ENCODE results near the gene SPDYE5.
"Not testable (repeated sequence)": the region's sequence is repeated elsewhere in the genome, so short reads cannot be mapped to it uniquely, and the experiment has no call there.

The SPDYE5 gene

GRCh38 chr7:75509033-75509432, 16.9 kb downstream of the SPDYE5 start:
- H3K9me3 ChIP-seq (ENCODE audit: low read length); H3K36me3 ChIP-seq (ENCODE audit: insufficient read depth, low read length); H3K4me1 ChIP-seq (ENCODE audit: insufficient read depth, low read length); H3K27ac ChIP-seq (ENCODE audit: low read depth, low read length); H3K4me3 ChIP-seq (ENCODE audit: low read depth in 1 of 2, low read length in 2 of 2); H3K9ac ChIP-seq (ENCODE audit: low read length); H3K27me3 ChIP-seq (ENCODE audit: control insufficient read depth in 1 of 2, insufficient read depth in 2 of 2, low read length in 2 of 2): not testable (repeated sequence)

DNA sequence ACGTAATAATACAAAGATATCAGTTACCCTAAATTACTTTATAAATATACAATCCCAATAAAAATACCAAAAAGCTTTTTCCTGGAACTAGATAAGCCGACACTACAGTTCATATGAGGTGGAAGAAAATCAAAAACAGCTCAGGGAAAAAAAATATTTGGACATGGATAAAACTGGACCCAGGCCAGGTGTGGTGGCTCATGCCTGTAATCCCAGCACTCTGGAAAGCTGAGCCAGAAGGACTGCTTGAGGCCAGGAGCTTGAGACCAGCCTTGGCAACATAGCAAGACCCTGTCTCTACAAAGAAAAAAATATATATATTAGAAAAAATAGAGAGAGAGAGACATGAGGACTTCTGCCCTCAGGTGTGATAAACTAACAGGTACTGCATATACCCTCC, 26.7 kb downstream of the SPDYE5 start:
- H3K27ac ChIP-seq (ENCODE audit: low read depth, low read length); H3K4me3 ChIP-seq (ENCODE audit: low read depth in 1 of 2, low read length in 2 of 2); H3K36me3 ChIP-seq (ENCODE audit: insufficient read depth, low read length); H3K9me3 ChIP-seq (ENCODE audit: low read length); H3K27me3 ChIP-seq (ENCODE audit: control insufficient read depth in 1 of 2, insufficient read depth in 2 of 2, low read length in 2 of 2); H3K9ac ChIP-seq (ENCODE audit: low read length); H3K4me1 ChIP-seq (ENCODE audit: insufficient read depth, low read length): not testable (repeated sequence)

DNA sequence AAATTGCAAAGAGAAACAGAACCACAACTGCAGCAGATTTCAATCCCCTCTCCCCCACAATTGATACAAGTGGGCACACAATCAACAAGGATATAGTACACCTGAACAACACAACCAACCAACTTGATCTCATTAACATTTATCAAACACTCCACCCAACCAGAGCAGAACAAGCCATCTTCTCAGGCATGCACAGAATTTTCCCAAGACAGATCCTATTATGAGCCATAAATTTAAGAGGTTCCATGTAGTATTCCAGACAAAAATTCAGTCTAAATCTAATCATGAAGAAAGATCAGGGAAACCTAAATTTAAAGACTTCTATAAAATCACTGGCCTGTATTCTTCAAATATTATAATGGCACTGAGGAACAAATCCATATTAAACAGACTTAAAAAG, 29.6 kb downstream of the SPDYE5 start:
- not testable (repeated sequence) for H3K27ac ChIP-seq (ENCODE audit: low read depth, low read length); H3K27me3 ChIP-seq (ENCODE audit: control insufficient read depth in 1 of 2, insufficient read depth in 2 of 2, low read length in 2 of 2); H3K4me3 ChIP-seq (ENCODE audit: low read depth in 1 of 2, low read length in 2 of 2); H3K4me1 ChIP-seq (ENCODE audit: insufficient read depth, low read length); H3K9me3 ChIP-seq (ENCODE audit: low read length); H3K9ac ChIP-seq (ENCODE audit: low read length)
- H3K36me3 ChIP-seq (ENCODE audit: insufficient read depth, low read length) = peaks cover 14% of the 10 kb centered on the region

- Histone ChIP-seq H3K36me3 (ENCODE audit: insufficient read depth, low read length) (peaks cover 14% of the 10 kb centered on the region), H3K9ac (ENCODE audit: low read length) (peak overlapping the region; percentile 57), H3K27ac (ENCODE audit: low read depth, low read length) (peak overlapping the region; percentile 96), H3K4me3 (ENCODE audit: low read depth in 1 of 2, low read length in 2 of 2) (peak overlapping the region; percentile 64 to 99)
- not testable (repeated sequence) for H3K9me3 ChIP-seq (ENCODE audit: low read length); H3K27me3 ChIP-seq (ENCODE audit: control insufficient read depth in 1 of 2, insufficient read depth in 2 of 2, low read length in 2 of 2); H3K4me1 ChIP-seq (ENCODE audit: insufficient read depth, low read length)
Measured at GRCh38 chr7:75527224-75527722, 35.2 kb downstream of the SPDYE5 start.

DNA sequence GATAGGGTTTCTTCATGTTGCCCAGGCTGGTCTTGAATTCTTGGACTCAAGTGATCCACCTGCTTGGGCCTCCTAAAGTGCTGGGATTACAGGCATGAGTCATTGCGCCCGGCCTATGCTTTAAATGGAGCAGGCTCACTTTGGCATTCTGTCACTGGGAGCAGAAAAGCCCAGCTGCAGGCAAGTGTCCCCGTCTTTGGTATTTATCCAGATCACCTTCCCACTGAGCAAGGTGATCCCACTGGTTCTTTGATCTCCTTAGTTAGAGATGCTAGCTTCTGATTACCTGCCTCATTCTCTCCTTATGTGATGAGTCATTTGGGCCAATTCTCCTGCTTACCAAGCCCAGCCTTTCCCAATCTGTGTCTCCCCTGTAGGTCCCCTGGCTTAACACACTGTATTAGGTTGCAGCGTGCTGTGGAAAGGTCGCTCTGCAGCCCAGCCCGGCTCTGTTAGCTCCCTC, 39.3 kb downstream of the SPDYE5 start:
- H3K27me3 ChIP-seq (ENCODE audit: control insufficient read depth in 1 of 2, insufficient read depth in 2 of 2, low read length in 2 of 2) = no peaks in the 10 kb centered on the region
- no peaks in the 10 kb centered on the region for H3K9me3 ChIP-seq (ENCODE audit: low read length)
- peaks cover 7% of the 10 kb centered on the region for H3K4me1 ChIP-seq (ENCODE audit: insufficient read depth, low read length)
- H3K4me3 ChIP-seq (ENCODE audit: low read depth in 1 of 2, low read length in 2 of 2) = no peak overlapping the region
- H3K27ac ChIP-seq (ENCODE audit: low read depth, low read length) = no peak overlapping the region
- H3K9ac ChIP-seq (ENCODE audit: low read length) = no peak overlapping the region
- H3K36me3 ChIP-seq (ENCODE audit: insufficient read depth, low read length) = peaks cover 7% of the 10 kb centered on the region

DNA sequence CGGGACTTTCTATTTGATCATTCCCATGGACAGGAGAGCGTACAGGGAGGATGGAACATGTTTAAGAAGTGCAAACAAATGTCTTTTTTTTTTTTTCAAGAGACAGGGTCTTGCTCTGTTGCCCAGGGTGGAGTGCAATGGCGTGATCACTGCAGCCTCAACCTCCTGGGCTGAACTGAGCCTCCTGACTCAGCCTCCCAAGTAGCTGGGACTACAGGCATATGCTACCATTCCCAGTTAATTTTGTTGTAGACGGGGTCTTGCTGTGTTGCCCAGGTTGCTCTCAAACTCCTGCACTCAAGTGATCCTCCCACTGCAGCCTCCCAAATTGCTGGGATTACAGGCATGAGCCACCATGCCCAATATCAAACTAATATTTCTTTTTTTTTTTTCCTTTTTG, 40.5 kb downstream of the SPDYE5 start:
- Histone ChIP-seq H3K27me3 (ENCODE audit: control insufficient read depth in 1 of 2, insufficient read depth in 2 of 2, low read length in 2 of 2) (no peaks in the 10 kb centered on the region), H3K36me3 (ENCODE audit: insufficient read depth, low read length) (peaks cover 13% of the 10 kb centered on the region), H3K4me3 (ENCODE audit: low read depth in 1 of 2, low read length in 2 of 2) (no peak overlapping the region)

DNA sequence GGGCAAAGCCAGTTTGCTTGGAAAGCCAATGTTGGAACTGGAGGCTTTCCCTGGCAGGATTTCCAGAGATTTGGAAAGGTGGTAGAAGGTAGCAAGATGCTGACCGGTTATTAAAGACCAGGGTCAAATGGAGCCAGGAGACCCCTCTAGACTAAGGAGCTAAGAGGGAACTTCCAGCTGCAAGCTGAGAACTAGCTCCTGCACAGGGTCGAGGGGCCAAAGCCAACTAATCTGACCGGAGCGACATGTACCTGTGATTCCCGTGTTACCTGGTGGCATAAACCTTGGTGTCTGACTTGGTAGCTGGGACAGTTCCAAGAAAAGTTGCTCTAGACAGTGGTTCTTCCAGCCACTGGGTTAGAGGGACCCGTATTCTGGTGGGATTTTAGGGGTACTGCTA, 41.8 kb downstream of the SPDYE5 start:
- Histone ChIP-seq H3K27ac (ENCODE audit: low read depth, low read length) (no peak overlapping the region), H3K4me3 (ENCODE audit: low read depth in 1 of 2, low read length in 2 of 2) (no peak overlapping the region), H3K9ac (ENCODE audit: low read length) (no peak overlapping the region), H3K27me3 (ENCODE audit: control insufficient read depth in 1 of 2, insufficient read depth in 2 of 2, low read length in 2 of 2) (no peaks in the 10 kb centered on the region), H3K4me1 (ENCODE audit: insufficient read depth, low read length) (no peaks in the 10 kb centered on the region), H3K36me3 (ENCODE audit: insufficient read depth, low read length) (peaks cover 18% of the 10 kb centered on the region), H3K9me3 (ENCODE audit: low read length) (no peaks in the 10 kb centered on the region)

More for the DNA sequence above, 40.5 kb downstream of the SPDYE5 start:
- H3K9ac ChIP-seq (ENCODE audit: low read length) = no peak overlapping the region
- no peaks in the 10 kb centered on the region for H3K4me1 ChIP-seq (ENCODE audit: insufficient read depth, low read length)
- H3K27ac ChIP-seq (ENCODE audit: low read depth, low read length) = no peak overlapping the region
- H3K9me3 ChIP-seq (ENCODE audit: low read length) = no peaks in the 10 kb centered on the region

DNA sequence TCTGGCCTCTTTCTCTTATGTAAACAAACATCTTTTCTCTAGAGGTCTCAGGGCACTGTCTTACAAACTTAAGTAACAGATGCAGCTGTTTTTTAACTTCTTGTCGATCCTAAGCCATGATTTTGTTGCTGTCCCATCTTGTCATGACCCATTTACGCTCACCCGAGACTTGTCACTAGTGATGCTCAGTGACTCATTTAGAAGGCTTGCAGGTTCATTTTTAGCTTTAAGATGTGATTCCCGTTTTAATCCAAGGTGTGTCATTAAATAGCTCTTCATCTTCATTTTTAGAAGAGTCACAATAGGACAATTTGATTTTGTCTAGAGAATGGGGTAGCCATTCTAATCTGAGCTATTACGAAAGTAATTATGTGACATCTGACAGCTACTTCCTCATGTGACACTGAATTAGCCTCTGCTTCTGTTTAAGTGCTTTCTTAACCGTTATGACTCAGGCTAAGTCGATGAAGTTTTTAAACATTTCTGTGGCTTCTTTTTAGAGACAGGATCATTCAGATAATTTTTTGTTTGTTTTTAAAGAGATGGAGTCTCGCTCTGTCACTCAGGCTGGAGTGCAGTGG, 42.7 kb downstream of the SPDYE5 start:
- Histone ChIP-seq H3K4me1 (ENCODE audit: insufficient read depth, low read length) (no peaks in the 10 kb centered on the region), H3K9me3 (ENCODE audit: low read length) (no peaks in the 10 kb centered on the region), H3K36me3 (ENCODE audit: insufficient read depth, low read length) (peaks cover 21% of the 10 kb centered on the region), H3K27me3 (ENCODE audit: control insufficient read depth in 1 of 2, insufficient read depth in 2 of 2, low read length in 2 of 2) (no peaks in the 10 kb centered on the region), H3K27ac (ENCODE audit: low read depth, low read length) (no peak overlapping the region), H3K4me3 (ENCODE audit: low read depth in 1 of 2, low read length in 2 of 2) (no peak overlapping the region), H3K9ac (ENCODE audit: low read length) (no peak overlapping the region)

DNA sequence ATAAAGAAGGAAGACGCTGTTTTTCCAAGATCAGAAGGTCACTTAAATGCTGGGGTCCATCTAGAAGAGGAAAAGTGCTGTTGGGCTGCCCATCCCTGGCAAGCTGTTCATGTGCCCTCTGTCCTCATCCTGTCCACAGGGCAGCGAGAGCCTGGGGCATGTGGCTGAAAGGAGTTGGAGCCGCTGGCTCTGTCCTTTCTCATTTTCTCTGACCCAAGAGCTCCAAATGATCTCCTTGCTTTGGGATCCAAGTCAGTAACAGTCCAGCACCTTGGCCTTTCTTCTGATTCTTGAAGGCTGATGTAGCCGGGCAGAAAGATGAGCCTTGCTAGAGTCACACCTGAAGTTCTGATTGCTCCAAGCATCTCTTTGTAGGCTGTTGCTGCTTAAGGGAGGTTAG, 44.4 kb downstream of the SPDYE5 start:
- Histone ChIP-seq H3K27me3 (ENCODE audit: control insufficient read depth in 1 of 2, insufficient read depth in 2 of 2, low read length in 2 of 2) (no peaks in the 10 kb centered on the region), H3K4me3 (ENCODE audit: low read depth in 1 of 2, low read length in 2 of 2) (no peak overlapping the region), H3K27ac (ENCODE audit: low read depth, low read length) (no peak overlapping the region), H3K9me3 (ENCODE audit: low read length) (no peaks in the 10 kb centered on the region), H3K4me1 (ENCODE audit: insufficient read depth, low read length) (no peaks in the 10 kb centered on the region), H3K9ac (ENCODE audit: low read length) (no peak overlapping the region), H3K36me3 (ENCODE audit: insufficient read depth, low read length) (peaks cover 23% of the 10 kb centered on the region)

DNA sequence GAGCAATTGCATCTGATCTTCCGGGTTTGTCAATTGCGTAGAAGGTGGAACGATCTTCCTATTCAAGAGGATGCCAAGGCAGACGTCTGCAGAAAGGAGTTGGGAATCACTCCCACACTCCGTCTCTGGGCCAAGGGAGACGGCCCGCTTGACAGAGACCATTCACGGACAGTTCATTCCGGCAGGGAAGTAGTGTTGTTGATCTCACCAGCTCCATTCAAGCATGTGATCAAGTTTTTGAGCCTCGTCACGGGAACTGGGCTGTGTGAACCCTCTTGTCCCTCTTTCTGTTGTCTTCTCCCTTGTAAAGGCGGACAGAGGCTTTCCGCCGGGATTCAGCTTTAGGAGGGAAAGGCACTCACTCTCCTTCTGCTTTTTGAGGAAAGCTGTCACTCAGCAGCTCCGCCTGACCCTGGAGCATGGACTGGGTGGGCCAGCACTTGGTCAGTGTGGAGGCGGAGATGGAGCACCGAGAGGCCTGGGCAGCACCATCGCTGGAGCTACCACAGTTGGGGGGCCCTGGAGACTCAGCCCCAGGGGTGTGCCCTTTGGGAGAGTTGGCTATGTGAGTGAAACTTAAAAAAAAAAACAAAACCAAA, 44.9 kb downstream of the SPDYE5 start:
- Histone ChIP-seq H3K9ac (ENCODE audit: low read length) (no peak overlapping the region), H3K9me3 (ENCODE audit: low read length) (no peaks in the 10 kb centered on the region), H3K27ac (ENCODE audit: low read depth, low read length) (no peak overlapping the region), H3K36me3 (ENCODE audit: insufficient read depth, low read length) (peaks cover 27% of the 10 kb centered on the region), H3K4me3 (ENCODE audit: low read depth in 1 of 2, low read length in 2 of 2) (no peak overlapping the region), H3K27me3 (ENCODE audit: control insufficient read depth in 1 of 2, insufficient read depth in 2 of 2, low read length in 2 of 2) (no peaks in the 10 kb centered on the region), H3K4me1 (ENCODE audit: insufficient read depth, low read length) (no peaks in the 10 kb centered on the region)

DNA sequence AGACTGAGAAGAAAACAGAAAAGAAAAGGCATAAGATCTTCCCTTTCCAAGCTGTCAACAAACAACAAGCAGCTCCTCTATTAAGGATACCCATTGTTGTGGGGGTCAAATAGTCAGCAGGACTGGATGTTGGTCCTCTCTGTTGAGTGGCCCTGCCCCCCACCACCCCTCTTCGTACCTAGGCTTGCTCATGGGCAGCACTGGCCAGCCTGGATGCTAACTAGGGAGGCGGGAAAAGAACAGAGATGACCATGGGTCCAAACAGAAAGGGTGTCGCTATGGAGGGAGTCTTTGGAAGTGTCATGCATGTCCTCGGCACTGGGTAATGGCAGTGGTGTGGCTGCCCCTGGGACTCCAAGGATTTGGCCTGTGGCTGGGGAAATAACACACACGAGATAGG, 45.6 kb downstream of the SPDYE5 start:
- no peaks in the 10 kb centered on the region for H3K27me3 ChIP-seq (ENCODE audit: control insufficient read depth in 1 of 2, insufficient read depth in 2 of 2, low read length in 2 of 2)
- H3K9ac ChIP-seq (ENCODE audit: low read length) = no peak overlapping the region
- H3K36me3 ChIP-seq (ENCODE audit: insufficient read depth, low read length) = peaks cover 27% of the 10 kb centered on the region
- no peak overlapping the region for H3K4me3 ChIP-seq (ENCODE audit: low read depth in 1 of 2, low read length in 2 of 2)
- H3K9me3 ChIP-seq (ENCODE audit: low read length) = no peaks in the 10 kb centered on the region
- H3K27ac ChIP-seq (ENCODE audit: low read depth, low read length) = no peak overlapping the region
- H3K4me1 ChIP-seq (ENCODE audit: insufficient read depth, low read length) = no peaks in the 10 kb centered on the region

Data from muscle layer of colon (tissue), 2 donors.